RWPE2 (cell line): ENCODE measurements around the gene ABCC1.

Experiments used
- ATAC-seq: fragments of 200-7000 bp; cut with Tn5 transposase; 3 replicates; pipeline ENCODE4 v1.9.1; 2021; ENCODE audit warnings: low read depth
- DNase-seq: peaks from one replicate; pipeline ENCODE4 v3.0.0-alpha.2; 2020; ENCODE audit warnings: low spot score
- H3K27ac ChIP-seq: fragments of 450-650 bp; 2 replicates; pipeline ENCODE4 v1.5.1; 2017; ENCODE audit warnings: mild to moderate bottlenecking; ENCODE audit not compliant: poor library complexity, severe bottlenecking
- H3K27me3 ChIP-seq: fragments of 250-450 bp; sonication (Bioruptor Pico); 2 replicates; pipeline ENCODE4 v1.5.1; 2021; ENCODE audit warnings: mild to moderate bottlenecking, moderate library complexity; ENCODE audit not compliant: insufficient read depth, poor library complexity, severe bottlenecking
- H3K36me3 ChIP-seq: fragments of 250-450 bp; sonication (Bioruptor Pico); 2 replicates; pipeline ENCODE4 v1.5.1; 2020; ENCODE audit warnings: low read depth, mild to moderate bottlenecking, moderate library complexity
- H3K4me1 ChIP-seq: fragments of 250-450 bp; sonication (Bioruptor Pico); 2 replicates; pipeline ENCODE4 v1.5.1; 2021; ENCODE audit warnings: mild to moderate bottlenecking, moderate library complexity; ENCODE audit not compliant: insufficient read depth, poor library complexity, severe bottlenecking
- H3K4me3 ChIP-seq: fragments of 250-450 bp; sonication (Bioruptor Pico); 2 replicates; pipeline ENCODE4 v1.5.1; 2021; ENCODE audit warnings: mild to moderate bottlenecking, moderate library complexity; ENCODE audit not compliant: severe bottlenecking
- H3K9me3 ChIP-seq: fragments of 250-450 bp; sonication (Bioruptor Pico); 2 replicates; pipeline ENCODE4 v1.5.1; 2021; ENCODE audit warnings: mild to moderate bottlenecking, moderate library complexity; ENCODE audit not compliant: severe bottlenecking
- CTCF ChIP-seq: fragments of 450-650 bp; IDR thresholded peaks from one replicate; pipeline ENCODE4 v1.5.1; 2017; ENCODE audit warnings: mild to moderate bottlenecking, moderate library complexity; ENCODE audit not compliant: poor library complexity, severe bottlenecking

ABCC1 gene

DNA sequence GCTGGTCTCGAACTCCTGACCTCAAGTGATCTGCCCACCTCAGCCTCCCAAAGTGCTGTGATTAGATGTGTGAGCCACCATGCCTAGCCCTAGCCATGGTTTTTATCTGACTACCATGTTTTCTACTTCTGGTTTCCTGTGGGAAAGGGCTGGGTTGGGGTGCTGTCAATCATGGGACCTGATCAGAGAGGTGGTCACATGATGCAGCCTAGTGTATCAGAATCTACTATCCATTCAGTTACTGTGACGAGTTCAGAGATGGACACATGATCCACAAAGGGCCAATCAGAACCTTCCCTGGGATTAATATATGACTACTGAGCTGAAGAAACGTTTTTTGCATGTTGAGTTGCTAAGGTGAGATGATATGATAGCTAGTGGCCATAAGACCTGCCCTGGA is 214.8 kb downstream of the ABCC1 start:
- H3K9me3 ChIP-seq = peaks cover 3% of the 10 kb centered on the region
- no peak overlapping the region for H3K27ac ChIP-seq
- no peaks in the 10 kb centered on the region for H3K36me3 ChIP-seq
- no peak overlapping the region for H3K4me3 ChIP-seq
- no peak for ATAC-seq
- no peak for DNase-seq
- H3K27me3 ChIP-seq = no peaks in the 10 kb centered on the region
- no peak for TF ChIP-seq CTCF
- no peaks in the 10 kb centered on the region for H3K4me1 ChIP-seq

GRCh38 chr16:16166085-16166484 is 216.7 kb downstream of the ABCC1 start:
- ATAC-seq = no peak
- Histone ChIP-seq H3K27me3 (no peaks in the 10 kb centered on the region), H3K36me3 (no peaks in the 10 kb centered on the region), H3K27ac (no peak overlapping the region), H3K4me1 (no peaks in the 10 kb centered on the region), H3K4me3 (no peak overlapping the region), H3K9me3 (no peaks in the 10 kb centered on the region)
- DNase-seq = no peak
- TF ChIP-seq CTCF = no peak

DNA sequence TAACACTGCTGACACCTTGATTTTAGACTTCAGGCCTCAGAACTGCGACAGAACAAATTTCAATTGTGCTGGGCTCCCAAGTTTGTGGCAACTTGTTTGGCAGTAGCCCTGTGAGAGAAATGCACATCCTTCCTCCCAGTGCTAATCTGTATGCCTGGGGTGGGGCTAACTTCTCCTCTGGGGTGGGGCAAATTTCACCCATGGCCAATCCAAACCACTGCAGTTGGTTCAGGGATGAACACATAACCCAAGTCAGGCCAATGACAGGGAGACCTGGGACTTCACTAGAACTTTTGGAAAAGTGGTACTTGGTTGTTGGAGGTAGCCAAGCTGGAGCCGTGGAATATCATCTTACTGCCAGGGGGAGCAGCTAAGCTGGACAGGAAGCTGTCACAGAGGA is 217.5 kb downstream of the ABCC1 start:
- no peak for DNase-seq
- Histone ChIP-seq H3K27ac (no peak overlapping the region), H3K27me3 (no peaks in the 10 kb centered on the region), H3K36me3 (no peaks in the 10 kb centered on the region), H3K9me3 (no peaks in the 10 kb centered on the region), H3K4me1 (no peaks in the 10 kb centered on the region), H3K4me3 (no peak overlapping the region)
- TF ChIP-seq CTCF = no peak
- ATAC-seq = no peak

GRCh38 chr16:16167927-16168326 is 218.5 kb downstream of the ABCC1 start:
- ATAC-seq (no peak), DNase-seq (no peak)
- Histone ChIP-seq H3K36me3 (no peaks in the 10 kb centered on the region), H3K9me3 (no peaks in the 10 kb centered on the region), H3K4me3 (no peak overlapping the region), H3K4me1 (no peaks in the 10 kb centered on the region), H3K27me3 (no peaks in the 10 kb centered on the region), H3K27ac (no peak overlapping the region)
- no peak for TF ChIP-seq CTCF

DNA sequence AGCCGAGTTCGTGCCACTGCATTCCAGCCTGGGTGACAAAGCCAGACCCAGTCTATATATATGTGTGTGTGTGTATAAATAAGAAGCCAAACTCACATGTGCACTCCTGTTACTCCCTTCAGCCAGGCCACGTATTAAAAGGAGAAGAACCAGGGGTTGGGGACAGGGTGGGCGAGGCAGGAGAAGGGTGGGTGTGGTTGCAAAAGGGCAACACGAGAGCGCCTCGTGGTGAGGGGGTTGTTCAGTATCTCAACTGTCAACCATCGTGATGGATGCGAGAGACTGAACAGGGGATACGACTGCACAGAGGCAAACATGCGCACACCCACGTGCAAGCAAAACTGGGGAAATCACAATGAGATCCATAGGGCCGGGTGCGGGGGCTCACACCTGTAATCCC is 219.0 kb downstream of the ABCC1 start:
- TF ChIP-seq CTCF = no peak
- H3K9me3 ChIP-seq = no peaks in the 10 kb centered on the region
- no peaks in the 10 kb centered on the region for H3K4me1 ChIP-seq
- no peak for ATAC-seq
- H3K36me3 ChIP-seq = no peaks in the 10 kb centered on the region
- no peak for DNase-seq
- no peaks in the 10 kb centered on the region for H3K27me3 ChIP-seq
- H3K4me3 ChIP-seq = no peak overlapping the region
- H3K27ac ChIP-seq = no peak overlapping the region
